ENCODE data around the gene ISCU.

The ISCU gene

DNA sequence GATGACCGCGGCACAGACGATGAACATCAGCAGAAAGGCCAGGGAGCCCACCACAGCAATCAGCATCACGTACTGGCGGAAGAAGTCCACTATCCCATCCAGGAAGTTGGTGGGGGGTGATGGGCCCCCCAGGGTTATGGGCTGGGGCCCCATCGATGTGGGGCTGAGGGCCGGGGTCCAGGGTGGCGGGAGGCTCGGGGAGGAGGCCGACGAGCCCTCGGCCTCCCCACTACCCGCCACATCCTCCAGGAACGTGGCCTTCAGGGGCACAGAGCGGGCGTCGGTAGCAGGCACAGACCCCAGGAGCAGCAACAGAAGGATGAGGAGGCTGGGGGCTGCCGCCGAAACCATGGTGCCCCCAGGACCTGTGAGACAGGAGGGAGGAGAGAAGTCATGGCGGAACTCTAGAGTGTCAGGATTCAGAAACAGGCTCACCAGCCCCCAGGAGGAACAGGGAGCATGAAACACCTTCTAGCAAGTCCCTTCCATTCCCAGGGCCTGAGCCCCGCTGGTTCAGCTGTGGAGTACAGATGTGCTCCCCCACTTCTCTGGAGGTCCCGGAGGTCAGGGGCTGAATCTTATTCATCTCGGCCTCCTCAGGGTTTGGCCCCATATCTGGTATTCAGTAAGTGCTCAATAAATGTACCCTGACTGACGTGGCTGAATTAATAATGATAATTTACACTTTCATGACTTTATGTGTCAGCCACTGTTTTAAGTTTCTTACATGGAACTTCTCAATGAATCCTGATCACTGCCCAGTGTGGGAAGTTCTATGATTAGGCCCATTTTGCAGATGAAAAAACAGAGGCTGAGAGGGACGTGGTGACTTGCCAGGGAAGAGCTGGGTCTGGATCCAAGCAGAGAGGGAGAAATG, 29.9 kb downstream of the ISCU start:
- TF ChIP-seq ZNF8 (CRISPR knock-in tag; IDR thresholded peaks at IDR 0.05) (no peak), ZNF70 (CRISPR knock-in tag; IDR thresholded peaks at IDR 0.05) (no peak), ESRRG (CRISPR knock-in tag; IDR thresholded peaks at IDR 0.05) (no peak), ZFP30 (CRISPR knock-in tag; IDR thresholded peaks at IDR 0.05) (no peak), PPARA (CRISPR knock-in tag; IDR thresholded peaks at IDR 0.05; ENCODE audit: borderline replicate concordance) (no peak), ZFP3 (CRISPR knock-in tag; IDR thresholded peaks at IDR 0.05) (no peak), GLIS3 (CRISPR knock-in tag; IDR thresholded peaks at IDR 0.05) (no peak), TOX (CRISPR knock-in tag; IDR thresholded peaks at IDR 0.05; ENCODE audit: borderline replicate concordance) (no peak), PATZ1 (CRISPR knock-in tag; IDR thresholded peaks at IDR 0.05; ENCODE audit: borderline replicate concordance) (no peak), ARNTL (CRISPR knock-in tag; IDR thresholded peaks at IDR 0.05; ENCODE audit: borderline replicate concordance, low read depth) (no peak), RARB (CRISPR knock-in tag; IDR thresholded peaks at IDR 0.05) (no peak), ZNF565 (CRISPR knock-in tag; conservative IDR thresholded peaks at IDR 0.05; ENCODE audit: low read depth) (no peak), ISL1 (CRISPR knock-in tag; IDR thresholded peaks at IDR 0.05) (no peak), CSDC2 (CRISPR knock-in tag; IDR thresholded peaks at IDR 0.05) (no peak), OSR1 (CRISPR knock-in tag; IDR thresholded peaks at IDR 0.05) (no peak), TCF4 (CRISPR knock-in tag; IDR thresholded peaks at IDR 0.05; ENCODE audit: borderline replicate concordance) (no peak), SNAI2 (CRISPR knock-in tag; IDR thresholded peaks at IDR 0.05) (no peak)
- ATAC-seq = no peak

- no peak for ATAC-seq
- TF ChIP-seq ESRRG (CRISPR knock-in tag; IDR thresholded peaks at IDR 0.05) (no peak), PPARA (CRISPR knock-in tag; IDR thresholded peaks at IDR 0.05; ENCODE audit: borderline replicate concordance) (no peak), ARNTL (CRISPR knock-in tag; IDR thresholded peaks at IDR 0.05; ENCODE audit: borderline replicate concordance, low read depth) (no peak)
Observed at GRCh38 chr12:108594323-108594903, 32.0 kb downstream of the ISCU start.

- ATAC-seq = no peak
Observed at GRCh38 chr12:108594960-108595710, 32.7 kb downstream of the ISCU start.

More at GRCh38 chr12:108594960-108595710, 32.7 kb downstream of the ISCU start:
- TF ChIP-seq ZFP3 (CRISPR knock-in tag; IDR thresholded peaks at IDR 0.05) = no peak
- no peak for TF ChIP-seq SNAI2 (CRISPR knock-in tag; IDR thresholded peaks at IDR 0.05)
- no peak for TF ChIP-seq OSR1 (CRISPR knock-in tag; IDR thresholded peaks at IDR 0.05)
- no peak for TF ChIP-seq CSDC2 (CRISPR knock-in tag; IDR thresholded peaks at IDR 0.05)
- TF ChIP-seq TSHZ2 (CRISPR knock-in tag; IDR thresholded peaks at IDR 0.05) = no peak
- TF ChIP-seq, protein P1, sequence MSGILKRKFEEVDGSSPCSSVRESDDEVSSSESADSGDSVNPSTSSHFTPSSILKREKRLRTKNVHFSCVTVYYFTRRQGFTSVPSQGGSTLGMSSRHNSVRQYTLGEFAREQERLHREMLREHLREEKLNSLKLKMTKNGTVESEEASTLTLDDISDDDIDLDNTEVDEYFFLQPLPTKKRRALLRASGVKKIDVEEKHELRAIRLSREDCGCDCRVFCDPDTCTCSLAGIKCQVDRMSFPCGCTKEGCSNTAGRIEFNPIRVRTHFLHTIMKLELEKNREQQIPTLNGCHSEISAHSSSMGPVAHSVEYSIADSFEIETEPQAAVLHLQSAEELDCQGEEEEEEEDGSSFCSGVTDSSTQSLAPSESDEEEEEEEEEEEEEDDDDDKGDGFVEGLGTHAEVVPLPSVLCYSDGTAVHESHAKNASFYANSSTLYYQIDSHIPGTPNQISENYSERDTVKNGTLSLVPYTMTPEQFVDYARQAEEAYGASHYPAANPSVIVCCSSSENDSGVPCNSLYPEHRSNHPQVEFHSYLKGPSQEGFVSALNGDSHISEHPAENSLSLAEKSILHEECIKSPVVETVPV (CRISPR knock-in tag; IDR thresholded peaks at IDR 0.05) = no peak
- no peak for TF ChIP-seq ISL1 (CRISPR knock-in tag; IDR thresholded peaks at IDR 0.05)
- TF ChIP-seq GLIS3 (CRISPR knock-in tag; IDR thresholded peaks at IDR 0.05) = no peak
- TF ChIP-seq ZC3H10 (CRISPR knock-in tag; IDR thresholded peaks at IDR 0.05) = no peak
- no peak for TF ChIP-seq ZNF8 (CRISPR knock-in tag; IDR thresholded peaks at IDR 0.05)
- TF ChIP-seq ZFP30 (CRISPR knock-in tag; IDR thresholded peaks at IDR 0.05) = no peak

All from SK-N-SH treated with all-trans-retinoic acid at 6 μM for 48 hours (cell line).